ENCODE data around the gene OTOP3.

GRCh38 chr17:74954665-74955421, 19.1 kb downstream of the OTOP3 start:
- TF ChIP-seq GATA3 (IDR thresholded peaks at IDR 0.05; ENCODE audit: low read depth, low read length) (no peak), GATA2 (IDR thresholded peaks at IDR 0.05; ENCODE audit: low read depth, low read length) (peak; percentile 60; the same call in 1 of the 2 replicates)

All from SH-SY5Y (cell line).